HG03558 (cell line): ENCODE data around the gene FTL.
A peak's percentile ranks its signal among the peaks of the same experiment; 100 is the strongest.

ENCODE experiments used
- ATAC-seq: cut with Tn5 transposase; IDR thresholded peaks from one replicate; pipeline ENCODE4 v1.9.1; 2021; ENCODE audit warnings: moderate number of reproducible peaks; ENCODE audit not compliant: unreplicated experiment; ENCODE audit errors: extremely low read depth

Gene FTL

GRCh38 chr19:48989701-48990291 is 24.7 kb downstream of the FTL start:
- ATAC-seq: no peak

- ATAC-seq: no peak
Measured at GRCh38 chr19:48990400-48990799, 25.3 kb downstream of the FTL start.

- no peak for ATAC-seq
Measured at GRCh38 chr19:48991011-48991609, 26.0 kb downstream of the FTL start.

- ATAC-seq: no peak
Measured at GRCh38 chr19:48991873-48992580, 26.9 kb downstream of the FTL start.

- no peak for ATAC-seq
Measured at GRCh38 chr19:48992581-48993174, 27.6 kb downstream of the FTL start.

- peak; percentile 61 for ATAC-seq
Measured at GRCh38 chr19:48993175-48994034, 28.3 kb downstream of the FTL start, which contains the start of the genes GYS1 and RUVBL2. GYS1 (minus strand) TSS chr19:48993309; CDS start chr19:48993112, 197 bp downstream. RUVBL2 (plus strand) TSS chr19:48993887; CDS start chr19:48993912, 25 bp downstream.

GRCh38 chr19:48994035-48994386 is 28.9 kb downstream of the FTL start:
- no peak for ATAC-seq

- ATAC-seq: no peak
Measured at GRCh38 chr19:48997972-48998371, 32.9 kb downstream of the FTL start.

GRCh38 chr19:48999481-49000325 is 34.6 kb downstream of the FTL start:
- ATAC-seq: no peak

GRCh38 chr19:49004133-49004532 is 39.0 kb downstream of the FTL start:
- ATAC-seq: no peak

GRCh38 chr19:49004964-49005614 is 40.0 kb downstream of the FTL start:
- ATAC-seq: no peak

- ATAC-seq: no peak
Measured at GRCh38 chr19:49006905-49007304, 41.8 kb downstream of the FTL start.

GRCh38 chr19:49009828-49010227 is 44.7 kb downstream of the FTL start:
- no peak for ATAC-seq

GRCh38 chr19:49010453-49010852 is 45.3 kb downstream of the FTL start:
- no peak for ATAC-seq

- no peak for ATAC-seq
Measured at GRCh38 chr19:49011194-49011593, 46.1 kb downstream of the FTL start.

GRCh38 chr19:49014123-49014869 is 49.2 kb downstream of the FTL start:
- ATAC-seq: no peak

GRCh38 chr19:49014870-49015255 is 49.8 kb downstream of the FTL start:
- ATAC-seq: no peak
